ENCODE results near the gene RPN1. TPM values are rescaled to one million over a fixed set of nuclear protein-coding genes. Genes with fewer than 3 reads are reported as not detected.
A peak's percentile ranks its signal among the peaks of the same experiment; 100 is the strongest.

The RPN1 gene
- 192 and 228 TPM in 2 replicates for total RNA-seq (ENCODE audit: low replicate concordance)
- long read RNA-seq, transcript RPN1-201 (10 exons, 2,314 nt): major isoform, 412 of 677 reads
- long read RNA-seq, partial matches to known transcripts: 257 of 677 reads
- long read RNA-seq, other reads (novel, unspliced or antisense): 8 of 677 reads

DNA sequence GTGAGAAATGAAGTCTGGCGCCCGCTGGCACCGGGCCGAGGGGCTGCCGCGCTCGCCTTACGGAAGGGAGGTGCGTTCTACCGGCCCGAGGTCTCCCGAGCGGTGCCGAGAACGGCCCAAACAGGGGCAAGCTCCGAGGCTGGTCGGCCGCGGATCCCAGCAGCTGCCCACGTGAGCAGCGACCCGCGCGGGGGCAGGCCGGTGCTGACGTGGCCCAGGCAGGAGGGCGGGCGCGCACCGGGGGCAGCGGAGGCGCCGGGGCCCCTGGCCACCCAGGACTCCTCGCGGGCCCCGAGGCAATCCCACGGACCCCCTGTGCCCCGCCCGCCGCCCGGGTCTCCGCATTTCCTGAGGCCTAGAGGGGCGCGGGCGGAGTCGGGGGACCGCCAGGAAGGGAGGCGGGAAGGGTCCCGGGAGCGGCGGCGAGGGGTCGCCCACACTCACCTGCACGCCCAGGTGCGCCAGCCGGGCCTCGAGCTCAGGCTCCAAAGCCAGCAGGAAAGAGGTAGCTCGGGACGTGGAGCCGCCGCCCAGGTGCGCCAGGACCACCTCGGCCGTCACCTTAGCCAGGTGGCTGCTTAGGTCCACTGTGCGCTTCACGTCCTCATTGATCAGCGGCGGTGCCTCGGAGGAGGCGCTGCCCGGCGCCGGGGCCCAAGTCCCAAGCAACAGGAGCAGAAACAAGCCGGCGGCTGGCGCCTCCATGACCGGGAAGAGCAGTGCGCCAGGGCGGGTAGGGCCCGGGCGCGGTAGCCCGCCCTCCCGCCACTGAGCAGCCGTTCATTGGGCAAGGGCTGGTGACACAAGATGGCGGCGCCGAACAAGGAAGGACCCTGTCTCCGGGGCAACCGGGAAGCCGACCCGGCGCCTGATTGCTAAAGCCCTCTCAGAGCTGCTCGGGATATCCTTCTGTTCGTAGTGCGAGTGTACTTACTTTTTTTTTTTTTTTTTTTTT, at the start of gene RPN1:
TSS of gene RPN1 (minus strand) at position 723 of the 955 bp plus-strand sequence. CDS start at position 705, 18 bp downstream.
- H3K9me3 Mint-ChIP-seq: no peaks in the 10 kb centered on the region
- H3K4me3 Mint-ChIP-seq: peak within 1 kb of the TSS; percentile 91
- peaks cover 17% of the 10 kb centered on the region for H3K4me1 Mint-ChIP-seq (ENCODE audit: unreplicated experiment)
- peak within 1 kb of the TSS; percentile 92 for H3K27ac Mint-ChIP-seq
- TF ChIP-seq, protein P1, sequence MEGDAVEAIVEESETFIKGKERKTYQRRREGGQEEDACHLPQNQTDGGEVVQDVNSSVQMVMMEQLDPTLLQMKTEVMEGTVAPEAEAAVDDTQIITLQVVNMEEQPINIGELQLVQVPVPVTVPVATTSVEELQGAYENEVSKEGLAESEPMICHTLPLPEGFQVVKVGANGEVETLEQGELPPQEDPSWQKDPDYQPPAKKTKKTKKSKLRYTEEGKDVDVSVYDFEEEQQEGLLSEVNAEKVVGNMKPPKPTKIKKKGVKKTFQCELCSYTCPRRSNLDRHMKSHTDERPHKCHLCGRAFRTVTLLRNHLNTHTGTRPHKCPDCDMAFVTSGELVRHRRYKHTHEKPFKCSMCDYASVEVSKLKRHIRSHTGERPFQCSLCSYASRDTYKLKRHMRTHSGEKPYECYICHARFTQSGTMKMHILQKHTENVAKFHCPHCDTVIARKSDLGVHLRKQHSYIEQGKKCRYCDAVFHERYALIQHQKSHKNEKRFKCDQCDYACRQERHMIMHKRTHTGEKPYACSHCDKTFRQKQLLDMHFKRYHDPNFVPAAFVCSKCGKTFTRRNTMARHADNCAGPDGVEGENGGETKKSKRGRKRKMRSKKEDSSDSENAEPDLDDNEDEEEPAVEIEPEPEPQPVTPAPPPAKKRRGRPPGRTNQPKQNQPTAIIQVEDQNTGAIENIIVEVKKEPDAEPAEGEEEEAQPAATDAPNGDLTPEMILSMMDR (conservative IDR thresholded peaks at IDR 0.05): no peak
- no peaks in the 10 kb centered on the region for H3K36me3 Mint-ChIP-seq
- peak; percentile 94 for DNase-seq (ENCODE audit: extremely low spot score, unreplicated experiment)
- no peaks in the 10 kb centered on the region for H3K27me3 Mint-ChIP-seq

DNA sequence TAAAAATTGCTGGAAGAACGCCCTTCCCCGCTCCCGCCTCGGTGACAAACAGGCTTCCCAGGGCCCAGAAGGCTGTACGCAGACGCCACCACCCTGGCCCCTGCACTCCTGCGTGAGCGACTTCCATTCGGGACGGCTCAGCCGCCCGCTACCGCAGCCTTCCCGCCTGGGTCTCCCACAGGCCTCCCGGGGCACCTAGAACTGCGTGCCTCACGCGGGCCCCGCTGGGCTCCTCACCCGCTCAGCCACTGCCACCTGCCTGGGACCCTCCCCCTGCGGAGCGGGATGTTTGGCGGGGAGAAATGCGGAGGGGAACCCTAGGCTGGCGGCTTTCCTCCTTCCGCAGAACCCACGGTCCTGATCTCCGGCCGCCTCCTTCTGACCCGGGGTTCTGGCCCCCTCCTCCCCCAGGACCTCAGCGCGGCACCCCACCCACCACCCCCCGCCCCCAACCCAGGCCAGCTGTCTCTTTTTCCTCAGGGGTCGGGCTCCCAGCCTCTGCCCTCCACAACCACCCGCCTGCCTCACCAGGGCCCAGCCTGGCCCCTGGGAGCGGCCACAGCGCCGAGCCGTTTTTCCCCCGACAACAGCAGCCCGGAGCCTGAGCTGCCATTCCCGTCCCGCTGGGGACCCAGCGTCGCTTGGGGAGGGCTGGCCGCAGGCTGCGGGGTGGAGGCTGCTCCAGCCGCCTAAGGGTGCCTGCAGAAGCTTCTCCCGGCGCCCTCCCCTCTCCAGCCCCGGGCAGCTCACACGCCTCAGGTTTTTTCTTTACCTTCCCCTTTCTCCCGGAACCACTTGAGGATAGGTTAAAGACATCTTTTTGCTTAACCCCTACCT, 47.8 kb upstream of the RPN1 start:
- Mint-ChIP-seq H3K9me3 (no peaks in the 10 kb centered on the region), H3K27ac (peak overlapping the region; percentile 46), H3K27me3 (no peaks in the 10 kb centered on the region), H3K36me3 (no peaks in the 10 kb centered on the region), H3K4me3 (peak overlapping the region; percentile 80), H3K4me1 (ENCODE audit: unreplicated experiment) (no peaks in the 10 kb centered on the region)
- TF ChIP-seq, protein P1 (conservative IDR thresholded peaks at IDR 0.05): no peak
- DNase-seq (ENCODE audit: extremely low spot score, unreplicated experiment): peak; percentile 71

DNA sequence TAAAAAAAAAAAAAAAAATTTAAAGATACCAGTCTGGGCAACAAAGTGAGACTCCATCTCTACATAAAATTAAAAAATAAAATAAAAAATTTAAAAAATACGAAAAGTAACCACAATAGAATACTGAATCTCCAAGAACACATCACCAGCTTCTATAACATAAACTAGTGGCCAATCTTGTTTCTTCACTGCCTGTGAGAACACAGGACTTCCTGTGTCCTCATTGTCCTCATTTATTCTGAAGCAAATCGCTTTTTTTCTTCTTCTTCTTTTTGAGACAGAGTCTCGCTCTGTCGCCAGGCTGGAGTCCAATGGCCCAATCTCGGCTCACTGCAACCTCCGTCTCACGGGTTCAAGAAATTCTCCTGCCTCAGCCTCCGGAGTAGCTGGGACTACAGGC, 46.7 kb upstream of the RPN1 start:
- H3K4me3 Mint-ChIP-seq: peak overlapping the region; percentile 34
- TF ChIP-seq, protein P1 (conservative IDR thresholded peaks at IDR 0.05): no peak
- H3K27me3 Mint-ChIP-seq: no peaks in the 10 kb centered on the region
- H3K36me3 Mint-ChIP-seq: no peaks in the 10 kb centered on the region
- H3K4me1 Mint-ChIP-seq (ENCODE audit: unreplicated experiment): no peaks in the 10 kb centered on the region
- DNase-seq (ENCODE audit: extremely low spot score, unreplicated experiment): no peak
- H3K9me3 Mint-ChIP-seq: no peaks in the 10 kb centered on the region
- no peak overlapping the region for H3K27ac Mint-ChIP-seq

DNA sequence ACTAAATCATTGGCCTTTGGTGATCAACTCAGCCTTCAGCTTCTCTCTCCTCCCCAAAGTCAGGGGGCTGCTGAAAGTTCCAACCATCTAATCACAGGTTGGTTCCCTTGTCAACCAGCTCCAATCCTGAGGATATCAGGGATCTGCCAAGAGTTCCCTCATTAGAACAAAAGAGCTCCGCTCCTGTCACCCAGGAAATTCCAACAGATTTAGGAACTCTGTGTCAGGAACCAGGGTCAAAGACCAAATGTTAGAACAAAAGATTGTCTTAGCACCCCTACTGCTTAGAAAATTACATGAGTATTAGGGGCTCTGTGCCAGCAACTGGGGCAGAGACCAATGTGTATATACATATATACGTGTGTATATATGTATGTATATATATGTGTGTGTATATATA, 43.1 kb upstream of the RPN1 start:
- no peak for DNase-seq (ENCODE audit: extremely low spot score, unreplicated experiment)
- Mint-ChIP-seq H3K36me3 (no peaks in the 10 kb centered on the region), H3K4me1 (ENCODE audit: unreplicated experiment) (no peaks in the 10 kb centered on the region), H3K4me3 (no peak overlapping the region), H3K27me3 (no peaks in the 10 kb centered on the region), H3K9me3 (no peaks in the 10 kb centered on the region), H3K27ac (no peak overlapping the region)
- TF ChIP-seq, protein P1 (conservative IDR thresholded peaks at IDR 0.05): no peak

DNA sequence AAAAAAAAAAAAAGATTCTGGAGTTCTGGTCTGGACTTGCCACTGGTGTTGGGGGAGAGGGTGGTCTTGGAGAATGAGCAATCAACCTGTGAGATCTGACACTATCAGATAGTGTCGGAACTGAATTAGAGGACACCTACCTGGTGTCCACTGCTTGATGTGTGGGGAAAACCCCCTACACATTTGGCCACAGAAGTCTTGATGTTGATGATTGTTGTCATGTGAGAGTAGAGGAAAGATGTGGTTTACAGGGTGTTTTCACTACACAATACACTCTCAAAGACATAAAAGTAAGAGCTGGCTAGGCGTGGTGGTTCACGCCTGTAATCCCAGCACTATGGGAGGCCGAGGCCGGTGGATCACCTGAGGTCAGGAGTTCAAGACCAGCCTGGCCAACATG, 38.4 kb upstream of the RPN1 start:
- Mint-ChIP-seq H3K27me3 (no peaks in the 10 kb centered on the region), H3K4me1 (ENCODE audit: unreplicated experiment) (no peaks in the 10 kb centered on the region)

More for the DNA sequence above, 38.4 kb upstream of the RPN1 start:
- DNase-seq (ENCODE audit: extremely low spot score, unreplicated experiment): no peak
- no peak overlapping the region for H3K4me3 Mint-ChIP-seq
- no peaks in the 10 kb centered on the region for H3K9me3 Mint-ChIP-seq
- no peak overlapping the region for H3K27ac Mint-ChIP-seq
- no peaks in the 10 kb centered on the region for H3K36me3 Mint-ChIP-seq
- TF ChIP-seq, protein P1 (conservative IDR thresholded peaks at IDR 0.05): no peak

All from type B pancreatic cell (in vitro differentiated cells).